Measurements from ENCODE around the gene CDH4.

- TF ChIP-seq CTCF (IDR thresholded peaks at IDR 0.05) (no peak), ZFX (IDR thresholded peaks at IDR 0.05; ENCODE audit: borderline replicate concordance) (no peak)
Measured at GRCh38 chr20:61601361-61601760, 349.3 kb downstream of the CDH4 start.
